Eye (tissue), 1 donor: Measurements from ENCODE around the gene OR2T29.
"Not testable (repeated sequence)": the region's sequence is repeated elsewhere in the genome, so short reads cannot be mapped to it uniquely, and the experiment has no call there.

Experiments used
- DNase-seq: peaks from one replicate; pipeline ENCODE4 v3.0.0-alpha.2; 2015

The OR2T29 gene

GRCh38 chr1:248562672-248563071 lies at the start of gene OR2T29:
OR2T29 (minus strand) TSS chr1:248562772; CDS start chr1:248559491, 3,281 bp downstream.
- DNase-seq = not testable (repeated sequence)

- no peak for DNase-seq
Measured at GRCh38 chr1:248611883-248612414, 49.4 kb upstream of the OR2T29 start.

GRCh38 chr1:248610301-248610700 lies 47.7 kb upstream of the OR2T29 start:
- DNase-seq = no peak

- no peak for DNase-seq
Measured at GRCh38 chr1:248599396-248599795, 36.8 kb upstream of the OR2T29 start.

GRCh38 chr1:248597589-248597988 lies 35.0 kb upstream of the OR2T29 start, which contains the start of gene OR2T10:
OR2T10 (minus strand) TSS chr1:248597700; CDS start chr1:248593768, 3,932 bp downstream.
- no peak for DNase-seq

- no peak for DNase-seq
Measured at GRCh38 chr1:248596615-248597014, 34.0 kb upstream of the OR2T29 start.

- DNase-seq = no peak
Measured at GRCh38 chr1:248593226-248593625, 30.7 kb upstream of the OR2T29 start.

- no peak for DNase-seq
Measured at GRCh38 chr1:248592655-248593054, 30.1 kb upstream of the OR2T29 start.

- DNase-seq = no peak
Measured at GRCh38 chr1:248590055-248590454, 27.5 kb upstream of the OR2T29 start.

- no peak for DNase-seq
Measured at GRCh38 chr1:248589334-248589733, 26.8 kb upstream of the OR2T29 start.

- DNase-seq = no peak
Measured at GRCh38 chr1:248585266-248585665, 22.7 kb upstream of the OR2T29 start.

- DNase-seq = no peak
Measured at GRCh38 chr1:248576260-248576980, 13.8 kb upstream of the OR2T29 start.

- DNase-seq = not testable (repeated sequence)
Measured at GRCh38 chr1:248574657-248575056, 12.1 kb upstream of the OR2T29 start, which contains the start of gene OR2T34. OR2T34 (minus strand) TSS chr1:248574757; CDS start chr1:248574757, 0 bp downstream.

GRCh38 chr1:248573856-248574255 lies 11.3 kb upstream of the OR2T29 start:
- not testable (repeated sequence) for DNase-seq

- not testable (repeated sequence) for DNase-seq
Measured at GRCh38 chr1:248572049-248572448, 9.5 kb upstream of the OR2T29 start.

GRCh38 chr1:248570811-248571210 lies 8.2 kb upstream of the OR2T29 start:
- DNase-seq = not testable (repeated sequence)

GRCh38 chr1:248569049-248569448 lies 6.5 kb upstream of the OR2T29 start:
- not testable (repeated sequence) for DNase-seq

- not testable (repeated sequence) for DNase-seq
Measured at GRCh38 chr1:248565530-248566373, 3.2 kb upstream of the OR2T29 start.

GRCh38 chr1:248551027-248551426 lies 11.5 kb downstream of the OR2T29 start:
- DNase-seq = not testable (repeated sequence)

- not testable (repeated sequence) for DNase-seq
Measured at GRCh38 chr1:248547383-248547782, 15.2 kb downstream of the OR2T29 start.

GRCh38 chr1:248537449-248537848 lies 25.1 kb downstream of the OR2T29 start:
- not testable (repeated sequence) for DNase-seq

- no peak for DNase-seq
Measured at GRCh38 chr1:248521856-248522255, 40.7 kb downstream of the OR2T29 start.

- not testable (repeated sequence) for DNase-seq
Measured at GRCh38 chr1:248510217-248510616, 52.4 kb downstream of the OR2T29 start.
